Ascending aorta (tissue), 2 donors: Measurements from ENCODE around the gene IL36A. TPM values are rescaled to one million over a fixed set of nuclear protein-coding genes. Genes with fewer than 3 reads are reported as not detected.

Source experiments
- DNase-seq, 2 donors: peaks; one replicate each; pipeline ENCODE4 v3.0.0-alpha.2; 2019; ENCODE audit warnings: low spot score in 2 of 2
- H3K27ac ChIP-seq, 2 donors: fragments of 200-600 bp; sonication (generic); one replicate each; pipeline ENCODE4 v1.5.1; 2016 to 2017; ENCODE audit warnings: mild to moderate bottlenecking in 1 of 2
- H3K27me3 ChIP-seq: fragments of 200-600 bp; sonication (generic); one replicate; pipeline ENCODE4 v1.5.1; 2017
- H3K36me3 ChIP-seq, 2 donors: fragments of 200-600 bp; sonication (generic); one replicate each; pipeline ENCODE4 v1.5.1; 2016
- H3K4me1 ChIP-seq, 2 donors: fragments of 200-600 bp; sonication (generic); one replicate each; pipeline ENCODE4 v1.5.1; 2016 to 2017; ENCODE audit warnings: mild to moderate bottlenecking in 1 of 2
- H3K4me3 ChIP-seq, 2 donors: fragments of 200-600 bp; sonication (generic); one replicate each; pipeline ENCODE4 v1.5.1; 2016 to 2017; ENCODE audit warnings: mild to moderate bottlenecking in 1 of 2
- H3K9me3 ChIP-seq, 2 donors: fragments of 200-600 bp; sonication (generic); one replicate each; pipeline ENCODE4 v1.5.1; 2016
- CTCF ChIP-seq, 3 experiments: fragments of 200-600 bp in 2 of 3; fragments of 450-650 bp in 1 of 3; sonication (generic) in 2 of 3; IDR thresholded peaks; one replicate each; pipeline ENCODE4 v1.5.1; 2016 to 2019; ENCODE audit warnings: antibody characterized with exemption in 3 of 3, mild to moderate bottlenecking in 1 of 3, moderate library complexity in 1 of 3
- intact Hi-C: fragments of 100-400 bp; cut with DNase I; formaldehyde crosslinking; loops from one replicate; pipeline ENCODE4 v1.15.1; 2023
- total RNA-seq: library from RNA; depleted of rRNA; stranded (reverse); fragments of >200 nt; gene quantifications from one replicate; pipeline ENCODE4 v1.1.0, GENCODE V29; 2016

The IL36A gene
- total RNA-seq, 1 donor from 2014 or later: not detected

GRCh38 chr2:112979731-112980130 is 25.5 kb upstream of the IL36A start:
- no peak for TF ChIP-seq CTCF (IDR thresholded peaks at IDR 0.05)
- intact Hi-C loops: no loop called here

GRCh38 chr2:112980537-112980936 is 24.7 kb upstream of the IL36A start:
- DNase-seq: no peak
- intact Hi-C loops: no loop called here
- Histone ChIP-seq H3K27me3 (no peaks in the 10 kb centered on the region), H3K27ac (no peak overlapping the region), H3K36me3 (no peaks in the 10 kb centered on the region), H3K4me3 (no peak overlapping the region), H3K4me1 (no peaks in the 10 kb centered on the region), H3K9me3 (no peaks in the 10 kb centered on the region)
- no peak for TF ChIP-seq CTCF (IDR thresholded peaks at IDR 0.05)

More at GRCh38 chr2:112979731-112980130, 25.5 kb upstream of the IL36A start:
- Histone ChIP-seq H3K4me3 (no peak overlapping the region), H3K9me3 (no peaks in the 10 kb centered on the region), H3K36me3 (no peaks in the 10 kb centered on the region), H3K4me1 (no peaks in the 10 kb centered on the region), H3K27ac (no peak overlapping the region), H3K27me3 (no peaks in the 10 kb centered on the region)
- no peak for DNase-seq

- no peak for TF ChIP-seq CTCF (IDR thresholded peaks at IDR 0.05)
- H3K4me3 ChIP-seq: no peak overlapping the region
- no peak for DNase-seq
- no peaks in the 10 kb centered on the region for H3K4me1 ChIP-seq
- no peaks in the 10 kb centered on the region for H3K9me3 ChIP-seq
- no peak overlapping the region for H3K27ac ChIP-seq
- H3K36me3 ChIP-seq: no peaks in the 10 kb centered on the region
- H3K27me3 ChIP-seq: no peaks in the 10 kb centered on the region
- intact Hi-C loops: no loop called here
Measured at GRCh38 chr2:112985090-112985489, 20.2 kb upstream of the IL36A start.

DNA sequence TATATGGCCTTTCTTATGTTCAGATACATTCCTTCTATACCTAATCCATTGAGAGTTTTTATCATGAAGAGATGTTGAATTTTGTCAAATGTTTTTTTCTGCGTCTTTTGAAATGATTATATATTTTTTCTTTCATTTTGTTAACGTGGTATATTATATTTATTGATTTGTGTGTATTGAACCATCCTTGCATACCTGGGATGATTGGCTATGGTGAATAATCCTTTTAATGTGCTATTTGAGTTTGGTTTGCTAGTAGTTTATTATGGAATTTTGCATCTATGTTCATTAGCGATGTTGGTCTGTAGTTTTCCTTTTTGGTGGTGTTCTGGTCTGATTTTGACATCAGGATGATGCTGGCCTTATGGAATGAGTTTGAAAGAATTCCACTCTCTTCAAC is 15.6 kb upstream of the IL36A start:
- Histone ChIP-seq H3K27me3 (no peaks in the 10 kb centered on the region), H3K4me1 (no peaks in the 10 kb centered on the region), H3K9me3 (peaks cover 0 to 4% of the 10 kb centered on the region in 2 donors), H3K27ac (no peak overlapping the region), H3K4me3 (no peak overlapping the region), H3K36me3 (no peaks in the 10 kb centered on the region)
- DNase-seq: no peak
- no peak for TF ChIP-seq CTCF (IDR thresholded peaks at IDR 0.05)
- intact Hi-C loops: no loop called here

DNA sequence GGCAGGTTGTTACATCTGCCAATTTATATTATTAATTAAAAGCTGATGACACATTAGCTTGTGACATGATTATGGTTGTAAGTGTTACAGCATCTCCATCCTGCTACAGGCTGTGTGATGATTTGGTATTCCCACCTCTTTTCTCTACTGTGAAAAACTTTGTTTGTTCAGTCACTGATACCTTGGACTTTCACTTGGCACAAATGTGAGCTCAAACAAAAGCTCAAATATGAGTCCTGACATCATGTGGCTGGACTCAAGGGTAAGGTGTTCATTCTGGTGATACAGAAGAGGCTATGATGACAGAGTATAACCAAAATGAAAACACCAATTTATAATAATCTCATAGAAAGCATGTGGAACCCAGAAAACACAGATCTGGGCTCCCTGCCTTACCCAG is 11.4 kb upstream of the IL36A start:
- H3K4me1 ChIP-seq: no peaks in the 10 kb centered on the region
- no peak overlapping the region for H3K4me3 ChIP-seq
- intact Hi-C loops: no loop called here
- DNase-seq: no peak
- no peaks in the 10 kb centered on the region for H3K27me3 ChIP-seq
- H3K9me3 ChIP-seq: peaks cover 0 to 4% of the 10 kb centered on the region in 2 donors
- H3K36me3 ChIP-seq: no peaks in the 10 kb centered on the region
- H3K27ac ChIP-seq: no peak overlapping the region
- no peak for TF ChIP-seq CTCF (IDR thresholded peaks at IDR 0.05)

- Histone ChIP-seq H3K36me3 (no peaks in the 10 kb centered on the region), H3K27ac (no peak overlapping the region), H3K9me3 (peaks cover 0 to 4% of the 10 kb centered on the region in 2 donors), H3K27me3 (no peaks in the 10 kb centered on the region), H3K4me1 (no peaks in the 10 kb centered on the region), H3K4me3 (no peak overlapping the region)
- intact Hi-C loops: no loop called here
- TF ChIP-seq CTCF (IDR thresholded peaks at IDR 0.05): no peak
- DNase-seq: no peak
Measured at GRCh38 chr2:112994648-112995047, 10.6 kb upstream of the IL36A start.
